Endodermal cell (in vitro differentiated cells): ENCODE results near the gene SCN2B. TPM values are rescaled to one million over a fixed set of nuclear protein-coding genes. Genes with fewer than 3 reads are reported as not detected.

Experiments
- DNase-seq: peaks from one replicate; pipeline ENCODE4 v3.0.0-alpha.2; 2017
- H3K27ac ChIP-seq: 2 replicates; pipeline ENCODE4 v1.5.1; 2013; ENCODE audit warnings: mild to moderate bottlenecking, low read depth, low read length, moderate library complexity
- H3K27me3 ChIP-seq: 2 replicates; pipeline ENCODE4 v1.6.1; 2013; ENCODE audit warnings: mild to moderate bottlenecking, low read length, moderate library complexity; ENCODE audit not compliant: insufficient read depth, control insufficient read depth, poor library complexity, severe bottlenecking
- H3K36me3 ChIP-seq: 2 replicates; pipeline ENCODE4 v1.7.0; 2013; ENCODE audit warnings: mild to moderate bottlenecking, low read length, moderate library complexity; ENCODE audit not compliant: control insufficient read depth, insufficient read depth
- H3K4me1 ChIP-seq: one replicate; pipeline ENCODE4 v1.7.0; 2013; ENCODE audit warnings: low read length; ENCODE audit not compliant: control insufficient read depth, insufficient read depth
- H3K4me3 ChIP-seq: 2 replicates; pipeline ENCODE4 v1.5.1; 2013; ENCODE audit warnings: mild to moderate bottlenecking, low read length, moderate library complexity
- H3K9ac ChIP-seq: 2 replicates; pipeline ENCODE4 v1.6.1; 2013; ENCODE audit warnings: mild to moderate bottlenecking, low read length, moderate library complexity; ENCODE audit not compliant: poor library complexity, severe bottlenecking; ENCODE audit errors: extremely low read depth
- H3K9me3 ChIP-seq: 2 replicates; pipeline ENCODE4 v1.6.1; 2013; ENCODE audit warnings: mild to moderate bottlenecking, low read length, moderate library complexity; ENCODE audit not compliant: control insufficient read depth
- H3K27ac Mint-ChIP-seq: 2 replicates; pipeline ENCODE4 v1.8.0; 2020; ENCODE audit warnings: mixed read lengths
- H3K27me3 Mint-ChIP-seq: 2 replicates; pipeline ENCODE4 v1.8.0; 2021; ENCODE audit warnings: mild to moderate bottlenecking, mixed read lengths; ENCODE audit not compliant: insufficient read depth
- H3K36me3 Mint-ChIP-seq: 2 replicates; pipeline ENCODE4 v1.8.0; 2020; ENCODE audit warnings: low read depth, mixed read lengths
- H3K4me1 Mint-ChIP-seq: 2 replicates; pipeline ENCODE4 v1.8.0; 2020; ENCODE audit warnings: mixed read lengths
- H3K4me3 Mint-ChIP-seq: 2 replicates; pipeline ENCODE4 v1.8.0; 2020; ENCODE audit warnings: mild to moderate bottlenecking, moderate library complexity, mixed read lengths
- H3K9me3 Mint-ChIP-seq: 2 replicates; pipeline ENCODE4 v1.8.0; 2020; ENCODE audit warnings: mild to moderate bottlenecking, mixed read lengths
- CTCF ChIP-seq: fragments of 200-600 bp; sonication (generic); conservative IDR thresholded peaks from 2 replicates; pipeline ENCODE4 v1.5.0; 2021; ENCODE audit warnings: antibody characterized with exemption, mild to moderate bottlenecking
- WGBS, 2 experiments: methylation state at CpG; one replicate each; pipeline versions ENCODE4 v1.1.5 to v1.1.7; 2013; ENCODE audit warnings: missing lambda C conversion rate in 2 of 2, mixed read lengths in 1 of 2; ENCODE audit not compliant: insufficient coverage in 1 of 2, insufficient read length in 1 of 2; 5-methylcytosine and 5-hydroxymethylcytosine counted together
- total RNA-seq, 2 donors: library from RNA; stranded (reverse); fragmentation: NEBNext Ultra II Directional in 1 of 2; extraction: Animal tissue kit (Norgen Biotek cat#: 25700) in 1 of 2; gene quantifications; 2 replicates in 1 of 2; 3 replicates in 1 of 2; pipeline ENCODE4 v1.2.1, GENCODE V29; 2021

The SCN2B gene
- total RNA-seq, 2 donors from 2014 or later = 0.11 to 0.20 TPM

- no peak overlapping the region for H3K27ac ChIP-seq
- H3K27me3 ChIP-seq = peaks cover 79% of the 10 kb centered on the region
- no peak for DNase-seq
- 92% methylated on average over 8 to 9 of the region's 9 CpGs for WGBS, 2 experiments
- no peaks in the 10 kb centered on the region for H3K36me3 Mint-ChIP-seq
- no peak for TF ChIP-seq CTCF
- no peaks in the 10 kb centered on the region for H3K9me3 ChIP-seq
- H3K9me3 Mint-ChIP-seq = no peaks in the 10 kb centered on the region
- H3K4me1 ChIP-seq = no peaks in the 10 kb centered on the region
- H3K27me3 Mint-ChIP-seq = peaks cover 88% of the 10 kb centered on the region
- no peak overlapping the region for H3K4me3 ChIP-seq
- no peak overlapping the region for H3K9ac ChIP-seq
- H3K27ac Mint-ChIP-seq = no peak overlapping the region
- no peak overlapping the region for H3K4me3 Mint-ChIP-seq
- H3K36me3 ChIP-seq = no peaks in the 10 kb centered on the region
- H3K4me1 Mint-ChIP-seq = peaks cover 25% of the 10 kb centered on the region
Measured at GRCh38 chr11:118172356-118172755, 4.1 kb downstream of the SCN2B start.

GRCh38 chr11:118171269-118172062 lies 5.0 kb downstream of the SCN2B start:
- H3K27ac Mint-ChIP-seq = no peak overlapping the region
- Histone ChIP-seq H3K9me3 (no peaks in the 10 kb centered on the region), H3K27ac (no peak overlapping the region), H3K36me3 (no peaks in the 10 kb centered on the region), H3K27me3 (peaks cover 86% of the 10 kb centered on the region), H3K4me3 (peak overlapping the region; percentile 18), H3K9ac (no peak overlapping the region), H3K4me1 (no peaks in the 10 kb centered on the region)
- H3K36me3 Mint-ChIP-seq = no peaks in the 10 kb centered on the region
- peaks cover 97% of the 10 kb centered on the region for H3K27me3 Mint-ChIP-seq
- H3K9me3 Mint-ChIP-seq = no peaks in the 10 kb centered on the region
- peak; percentile 99 for TF ChIP-seq CTCF
- H3K4me3 Mint-ChIP-seq = peak overlapping the region; percentile 36
- WGBS, 2 experiments = 6 to 10% methylated on average over 8 to 29 of the region's 29 CpGs
- H3K4me1 Mint-ChIP-seq = peaks cover 25% of the 10 kb centered on the region
- peak; percentile 95 for DNase-seq

GRCh38 chr11:118170882-118171268 lies 5.6 kb downstream of the SCN2B start:
- Mint-ChIP-seq H3K27me3 (peaks cover 96% of the 10 kb centered on the region), H3K4me3 (peak overlapping the region; percentile 36), H3K36me3 (no peaks in the 10 kb centered on the region), H3K9me3 (no peaks in the 10 kb centered on the region), H3K4me1 (peaks cover 19% of the 10 kb centered on the region), H3K27ac (no peak overlapping the region)
- DNase-seq = no peak
- H3K4me3 ChIP-seq = no peak overlapping the region
- H3K4me1 ChIP-seq = no peaks in the 10 kb centered on the region
- H3K36me3 ChIP-seq = no peaks in the 10 kb centered on the region
- H3K27me3 ChIP-seq = peaks cover 80% of the 10 kb centered on the region
- no peaks in the 10 kb centered on the region for H3K9me3 ChIP-seq
- H3K27ac ChIP-seq = no peak overlapping the region
- H3K9ac ChIP-seq = no peak overlapping the region
- no peak for TF ChIP-seq CTCF
- WGBS, 2 experiments = 37 to 40% methylated on average over 3 to 8 of the region's 8 CpGs
